A673 (cell line): ENCODE data around the gene HMX2. TPM values are rescaled to one million over a fixed set of nuclear protein-coding genes. Genes with fewer than 3 reads are reported as not detected.

Experiments
- BruUV-seq: library from RNA; stranded (reverse); fragments of 400-500 nt; replicated peaks from 2 replicates; lab custom pipeline; 2021; lab: Mats Ljungman, UMichigan
- CTCF ChIA-PET: fragments of 300-600 bp; sonication (Branson Sonifier 250); formaldehyde crosslinking; loops from one replicate; lab custom pipeline; 2022; ENCODE audit warnings: antibody characterized with exemption; lab: Charles Lee
- POLR2A ChIA-PET: fragments of 300-600 bp; sonication (Branson Sonifier 250); formaldehyde crosslinking; loops from one replicate; lab custom pipeline; 2022; ENCODE audit warnings: antibody characterized with exemption; ENCODE audit not compliant: low non-redundant PET; lab: Charles Lee
- DNase-seq: peaks from one replicate; pipeline ENCODE4 v3.0.0-alpha.2; 2015; ENCODE audit warnings: low spot score
- H3K27ac ChIP-seq: fragments of 200-600 bp; sonication (generic); 2 replicates; pipeline ENCODE4 v1.5.1; 2016; ENCODE audit warnings: mixed run types, low read depth, mild to moderate bottlenecking, mixed read lengths, antibody characterized with exemption, low read length; ENCODE audit not compliant: poor library complexity, severe bottlenecking
- H3K27me3 ChIP-seq: fragments of 200-600 bp; sonication (generic); replicated peaks from 2 replicates; pipeline ENCODE4 v1.6.1; 2017; ENCODE audit warnings: mixed run types, low read depth, mild to moderate bottlenecking, mixed read lengths, antibody characterized with exemption, low read length; ENCODE audit not compliant: insufficient read depth, poor library complexity
- H3K36me3 ChIP-seq: fragments of 200-600 bp; sonication (generic); 2 replicates; pipeline ENCODE4 v1.6.1; 2016; ENCODE audit warnings: mixed run types, mild to moderate bottlenecking, mixed read lengths, antibody characterized with exemption, low read length; ENCODE audit not compliant: insufficient read depth, poor library complexity, severe bottlenecking
- H3K4me1 ChIP-seq: fragments of 200-600 bp; sonication (generic); 2 replicates; pipeline ENCODE4 v1.6.1; 2017; ENCODE audit warnings: mixed run types, mild to moderate bottlenecking, mixed read lengths, antibody characterized with exemption, low read length; ENCODE audit not compliant: insufficient read depth, poor library complexity, severe bottlenecking
- H3K4me3 ChIP-seq: fragments of 200-600 bp; sonication (generic); 2 replicates; pipeline ENCODE4 v1.5.1; 2016; ENCODE audit warnings: low read depth, mixed run types, mild to moderate bottlenecking, mixed read lengths, low read length; ENCODE audit not compliant: poor library complexity, severe bottlenecking
- H3K9me3 ChIP-seq: fragments of 200-600 bp; sonication (generic); 2 replicates; pipeline ENCODE4 v1.6.1; 2016; ENCODE audit warnings: mixed run types, low read depth, mild to moderate bottlenecking, mixed read lengths, antibody characterized with exemption, low read length; ENCODE audit not compliant: poor library complexity, severe bottlenecking
- CTCF ChIP-seq: fragments of 300-800, 200-600 bp; sonication (generic); conservative IDR thresholded peaks from 2 replicates; pipeline ENCODE4 v1.5.1; 2017; ENCODE audit warnings: low read depth, mild to moderate bottlenecking, antibody characterized with exemption, low read length, moderate library complexity, mixed read lengths
- EZH2 ChIP-seq: fragments of 200-600 bp; sonication (generic); IDR thresholded peaks from 2 replicates; pipeline ENCODE4 v1.6.1; 2017; ENCODE audit warnings: borderline replicate concordance, low read depth, mild to moderate bottlenecking, mixed read lengths, antibody characterized with exemption, low read length; ENCODE audit not compliant: poor library complexity, severe bottlenecking
- intact Hi-C: fragments of 100-400 bp; cut with micrococcal nuclease; formaldehyde crosslinking; loops from one replicate; pipeline ENCODE4 v1.10.0; 2022; ENCODE audit not compliant: unreplicated experiment
- total RNA-seq: library from RNA; stranded (reverse); gene quantifications from 2 replicates; pipeline ENCODE4 v1.2.3, GENCODE V29; 2021

The HMX2 gene
- total RNA-seq, 1 experiment from 2014 or later, result not detected

- peaks cover 19% of the 10 kb centered on the region for H3K4me1 ChIP-seq
- intact Hi-C loops, result no loop called here
- CTCF ChIA-PET, result no interaction called here
- peak; percentile 54 for DNase-seq
- peaks cover 100% of the 10 kb centered on the region for H3K27me3 ChIP-seq
- no peak overlapping the region for H3K4me3 ChIP-seq
- H3K9me3 ChIP-seq, result no peaks in the 10 kb centered on the region
- no peak overlapping the region for H3K27ac ChIP-seq
- H3K36me3 ChIP-seq, result no peaks in the 10 kb centered on the region
- POLR2A ChIA-PET, result no interaction called here
- no TSS peak for BruUV-seq
- TF ChIP-seq EZH2 (peak; percentile 34), CTCF (no peak)
Observed at GRCh38 chr10:123139521-123140163, 8.3 kb upstream of the HMX2 start.

- intact Hi-C loops, result no loop called here
- Histone ChIP-seq H3K4me3 (no peak overlapping the region), H3K36me3 (no peaks in the 10 kb centered on the region), H3K27ac (no peak overlapping the region), H3K9me3 (no peaks in the 10 kb centered on the region), H3K27me3 (peaks cover 100% of the 10 kb centered on the region), H3K4me1 (peaks cover 12% of the 10 kb centered on the region)
- CTCF ChIA-PET, result no interaction called here
- no peak for DNase-seq
- 0 out of 2 replicates have a peak, but pooled peaks have one; percentile 15 for TF ChIP-seq CTCF
- TF ChIP-seq EZH2, result peak; percentile 92
- BruUV-seq, result no TSS peak
- POLR2A ChIA-PET, result no interaction called here
Observed at GRCh38 chr10:123140164-123140982, 7.6 kb upstream of the HMX2 start.

GRCh38 chr10:123140983-123141390 lies 6.9 kb upstream of the HMX2 start:
- BruUV-seq, result no TSS peak
- POLR2A ChIA-PET, result no interaction called here
- H3K9me3 ChIP-seq, result no peaks in the 10 kb centered on the region
- no peak for DNase-seq
- H3K27ac ChIP-seq, result no peak overlapping the region
- no peaks in the 10 kb centered on the region for H3K36me3 ChIP-seq
- intact Hi-C loops, result no loop called here
- H3K4me1 ChIP-seq, result peaks cover 16% of the 10 kb centered on the region
- H3K4me3 ChIP-seq, result no peak overlapping the region
- peaks cover 100% of the 10 kb centered on the region for H3K27me3 ChIP-seq
- CTCF ChIA-PET, result no interaction called here
- TF ChIP-seq EZH2 (no peak), CTCF (no peak)
